Left ventricle myocardium inferior (tissue), 1 donor: ENCODE measurements around the gene TTYH3. TPM values are rescaled to one million over a fixed set of nuclear protein-coding genes. Genes with fewer than 3 reads are reported as not detected.
A peak's percentile ranks its signal among the peaks of the same experiment; 100 is the strongest.
"Not testable (repeated sequence)": the region's sequence is repeated elsewhere in the genome, so short reads cannot be mapped to it uniquely, and the experiment has no call there.

ENCODE experiments used
- DNase-seq: peaks from one replicate; pipeline ENCODE4 v3.0.0-alpha.2; 2020
- H3K27ac ChIP-seq: fragments of 200-600 bp; replicated peaks from 2 replicates; pipeline ENCODE4 v1.8.0; 2021
- H3K27me3 ChIP-seq: fragments of 200-600 bp; 2 replicates; pipeline ENCODE4 v1.8.0; 2021; ENCODE audit warnings: low read depth
- H3K36me3 ChIP-seq: fragments of 200-600 bp; 2 replicates; pipeline ENCODE4 v1.8.0; 2021
- H3K4me1 ChIP-seq: fragments of 200-600 bp; 2 replicates; pipeline ENCODE4 v1.8.0; 2021
- H3K4me3 ChIP-seq: fragments of 200-600 bp; 2 replicates; pipeline ENCODE4 v1.8.0; 2021; ENCODE audit warnings: mild to moderate bottlenecking, moderate library complexity
- H3K9me3 ChIP-seq: fragments of 200-600 bp; replicated peaks from 2 replicates; pipeline ENCODE4 v1.8.0; 2021
- intact Hi-C: fragments of 100-400 bp; cut with micrococcal nuclease; formaldehyde crosslinking; loops from one replicate; pipeline ENCODE4 v1.11.0; 2022
- total RNA-seq: library from RNA; stranded (reverse); fragmentation: NEBNext Ultra II Directional; extraction: Animal tissue kit (Norgen Biotek cat#: 25700); gene quantifications from one replicate; pipeline ENCODE4 v1.2.1, GENCODE V29; 2021
- TF ChIP-seq, protein P1 (sequence below): fragments of 200-600 bp; IDR thresholded peaks from 2 replicates; pipeline ENCODE4 v1.8.0; 2021; ENCODE audit warnings: antibody characterized with exemption, mild to moderate bottlenecking, borderline replicate concordance
- donor health status: DM: no; HTN: yes; CAD: no; lungs with severe emphysema.

Gene TTYH3
- total RNA-seq, 1 donor from 2014 or later = 10.9 TPM

GRCh38 chr7:2668401-2668800 is 36.6 kb downstream of the TTYH3 start:
- no peak overlapping the region for H3K27ac ChIP-seq
- peaks cover 22% of the 10 kb centered on the region for H3K27me3 ChIP-seq
- H3K4me1 ChIP-seq = peaks cover 29% of the 10 kb centered on the region
- TF ChIP-seq, protein P1, sequence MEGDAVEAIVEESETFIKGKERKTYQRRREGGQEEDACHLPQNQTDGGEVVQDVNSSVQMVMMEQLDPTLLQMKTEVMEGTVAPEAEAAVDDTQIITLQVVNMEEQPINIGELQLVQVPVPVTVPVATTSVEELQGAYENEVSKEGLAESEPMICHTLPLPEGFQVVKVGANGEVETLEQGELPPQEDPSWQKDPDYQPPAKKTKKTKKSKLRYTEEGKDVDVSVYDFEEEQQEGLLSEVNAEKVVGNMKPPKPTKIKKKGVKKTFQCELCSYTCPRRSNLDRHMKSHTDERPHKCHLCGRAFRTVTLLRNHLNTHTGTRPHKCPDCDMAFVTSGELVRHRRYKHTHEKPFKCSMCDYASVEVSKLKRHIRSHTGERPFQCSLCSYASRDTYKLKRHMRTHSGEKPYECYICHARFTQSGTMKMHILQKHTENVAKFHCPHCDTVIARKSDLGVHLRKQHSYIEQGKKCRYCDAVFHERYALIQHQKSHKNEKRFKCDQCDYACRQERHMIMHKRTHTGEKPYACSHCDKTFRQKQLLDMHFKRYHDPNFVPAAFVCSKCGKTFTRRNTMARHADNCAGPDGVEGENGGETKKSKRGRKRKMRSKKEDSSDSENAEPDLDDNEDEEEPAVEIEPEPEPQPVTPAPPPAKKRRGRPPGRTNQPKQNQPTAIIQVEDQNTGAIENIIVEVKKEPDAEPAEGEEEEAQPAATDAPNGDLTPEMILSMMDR = no peak
- H3K36me3 ChIP-seq = no peaks in the 10 kb centered on the region
- no peak for DNase-seq
- intact Hi-C loops = no loop called here
- no peak overlapping the region for H3K4me3 ChIP-seq
- H3K9me3 ChIP-seq = peaks cover 5% of the 10 kb centered on the region

- H3K27ac ChIP-seq = no peak overlapping the region
- H3K9me3 ChIP-seq = peaks cover 6% of the 10 kb centered on the region
- peaks cover 17% of the 10 kb centered on the region for H3K4me1 ChIP-seq
- peaks cover 22% of the 10 kb centered on the region for H3K27me3 ChIP-seq
- intact Hi-C loops = no loop called here
- no peaks in the 10 kb centered on the region for H3K36me3 ChIP-seq
- H3K4me3 ChIP-seq = no peak overlapping the region
- TF ChIP-seq, protein P1 = no peak
- no peak for DNase-seq
Observed at GRCh38 chr7:2670171-2670570, 38.4 kb downstream of the TTYH3 start.

GRCh38 chr7:2670720-2671391 is 39.1 kb downstream of the TTYH3 start:
- Histone ChIP-seq H3K27me3 (peaks cover 22% of the 10 kb centered on the region), H3K36me3 (no peaks in the 10 kb centered on the region), H3K27ac (no peak overlapping the region), H3K4me3 (no peak overlapping the region), H3K9me3 (peaks cover 10% of the 10 kb centered on the region), H3K4me1 (peaks cover 11% of the 10 kb centered on the region)
- intact Hi-C loops = no loop called here
- TF ChIP-seq, protein P1 = peak; percentile 85
- peak; percentile 68 for DNase-seq

- DNase-seq, H3K9me3 ChIP-seq, H3K4me3 ChIP-seq, H3K27ac ChIP-seq, H3K36me3 ChIP-seq, intact Hi-C loops, H3K4me1 ChIP-seq: not testable (repeated sequence)
- H3K27me3 ChIP-seq = peaks cover 22% of the 10 kb centered on the region
Observed at GRCh38 chr7:2673214-2673613, 41.4 kb downstream of the TTYH3 start.

GRCh38 chr7:2673934-2674333 is 42.1 kb downstream of the TTYH3 start:
- no peak overlapping the region for H3K4me3 ChIP-seq
- H3K9me3 ChIP-seq = peaks cover 5% of the 10 kb centered on the region
- no peak overlapping the region for H3K27ac ChIP-seq
- DNase-seq = no peak
- TF ChIP-seq, protein P1 = no peak
- H3K4me1 ChIP-seq = peaks cover 7% of the 10 kb centered on the region
- no peaks in the 10 kb centered on the region for H3K36me3 ChIP-seq
- H3K27me3 ChIP-seq = peaks cover 23% of the 10 kb centered on the region
- intact Hi-C loops = no loop called here

GRCh38 chr7:2675256-2675764 is 43.5 kb downstream of the TTYH3 start:
- H3K9me3 ChIP-seq = peaks cover 5% of the 10 kb centered on the region
- H3K27ac ChIP-seq = no peak overlapping the region
- TF ChIP-seq, protein P1 = no peak
- H3K4me1 ChIP-seq = peaks cover 7% of the 10 kb centered on the region
- H3K36me3 ChIP-seq = no peaks in the 10 kb centered on the region
- H3K4me3 ChIP-seq = no peak overlapping the region
- intact Hi-C loops = no loop called here
- peaks cover 30% of the 10 kb centered on the region for H3K27me3 ChIP-seq
- DNase-seq = no peak

DNA sequence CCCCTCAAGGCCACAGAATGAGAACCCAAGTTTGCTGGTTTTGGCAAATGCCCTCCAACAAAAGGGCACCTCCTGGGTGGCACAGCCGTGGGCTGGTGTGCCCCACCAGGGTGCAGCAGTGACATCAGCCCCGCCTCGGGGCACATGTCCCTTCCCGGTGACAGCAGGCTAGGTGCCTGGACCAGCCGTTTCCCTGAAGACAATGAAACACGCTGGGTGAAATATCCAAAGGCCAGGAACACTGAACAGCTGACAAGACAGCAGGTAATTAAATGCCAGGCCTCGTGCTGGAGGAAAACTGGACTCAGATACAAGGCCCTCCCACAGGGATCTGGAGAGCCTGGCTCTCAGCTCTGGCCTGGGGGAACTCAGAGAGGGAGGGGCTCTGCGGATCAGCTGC is 44.8 kb downstream of the TTYH3 start:
- H3K36me3 ChIP-seq, intact Hi-C loops, H3K4me3 ChIP-seq, H3K9me3 ChIP-seq, H3K27ac ChIP-seq, H3K4me1 ChIP-seq, DNase-seq: not testable (repeated sequence)
- H3K27me3 ChIP-seq = peaks cover 25% of the 10 kb centered on the region

- H3K4me3 ChIP-seq, H3K9me3 ChIP-seq, H3K27ac ChIP-seq, H3K36me3 ChIP-seq, H3K4me1 ChIP-seq, DNase-seq, intact Hi-C loops: not testable (repeated sequence)
- peaks cover 36% of the 10 kb centered on the region for H3K27me3 ChIP-seq
Observed at GRCh38 chr7:2678454-2678853, 46.7 kb downstream of the TTYH3 start.
